A549 treated with ZK216348 at 1 μM for 4 hours (cell line): ENCODE results near the gene ETV5. TPM values are rescaled to one million over a fixed set of nuclear protein-coding genes. Genes with fewer than 3 reads are reported as not detected.

ENCODE experiments used
- total RNA-seq: library from RNA; stranded (reverse); fragments of 200-300 nt; extraction: Qiagen RNA extraction; gene quantifications from 5 replicates; pipeline ENCODE4 v1.2.3, GENCODE V29; 2022; ENCODE audit warnings: low read depth

The ETV5 gene
- 26.1 to 28.6 TPM (median 28.6 TPM) in 5 replicates for total RNA-seq

DNA sequence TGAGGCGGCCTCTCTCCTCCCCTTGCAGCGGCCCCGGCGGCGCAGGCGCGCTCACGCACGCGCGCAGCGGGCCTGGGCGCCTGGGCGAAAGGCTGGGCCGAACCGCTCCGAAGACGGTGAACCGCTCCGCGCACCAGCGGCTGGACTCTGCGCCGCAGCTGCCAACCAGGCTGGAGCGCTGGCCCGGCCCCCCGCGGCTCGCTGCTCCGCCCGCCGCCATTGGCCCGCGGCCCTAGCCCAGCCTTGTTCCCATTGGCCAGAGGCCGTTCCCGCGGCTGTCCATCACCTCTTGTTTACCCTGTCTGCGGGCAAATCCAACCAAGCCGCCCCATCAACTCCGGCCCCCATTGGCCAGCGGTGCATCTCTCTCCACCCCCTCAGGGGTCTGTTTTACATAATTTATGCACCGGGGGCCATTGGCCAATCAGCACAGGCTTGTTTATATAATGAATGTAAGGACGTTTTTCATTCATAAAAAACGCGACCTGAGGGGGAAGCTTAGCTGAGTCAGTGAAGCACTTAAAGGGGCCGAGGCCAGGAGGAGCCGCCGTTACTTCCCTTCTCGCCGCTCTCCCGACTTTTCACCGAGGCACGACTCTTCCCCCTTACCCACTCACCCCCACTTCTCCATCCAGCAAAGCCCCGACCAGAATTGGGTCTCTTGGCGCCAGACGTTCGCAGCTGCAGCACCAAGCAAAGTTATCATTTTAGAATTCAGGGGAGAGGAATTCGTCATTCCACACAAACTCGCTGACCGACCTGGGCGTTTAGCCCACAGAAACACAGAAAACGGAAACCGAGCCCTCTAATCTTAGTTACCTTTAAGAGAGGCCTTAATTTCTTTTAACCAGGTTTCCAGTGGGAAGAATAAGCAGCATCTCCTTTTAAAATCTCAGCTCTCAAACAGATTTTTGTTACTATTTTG is at the start of gene ETV5:
ETV5 (minus strand) TSS at position 149 of the 925 bp plus-strand sequence. CDS start 3,221 bp downstream, outside the sequence.

Other genes starting within 250 kb of the ETV5 start
- gene TRA2B, start 171.1 kb downstream of the ETV5 start, total RNA-seq = 158 to 222 TPM (median 171 TPM) in 5 replicates